ENCODE data around the gene ZBTB40. TPM values are rescaled to one million over a fixed set of nuclear protein-coding genes. Genes with fewer than 3 reads are reported as not detected.

ZBTB40 gene
- total RNA-seq, 6 experiments from 2014 or later: 6.2 to 7.6 (median 7.0) TPM

GRCh38 chr1:22461678-22462527 is 10.3 kb downstream of the ZBTB40 start:
- intact Hi-C loops (cut with DNase I): no loop called here
- no peak for DNase-seq
- Histone ChIP-seq H3K4me1 (peaks cover 0 to 15% (median 5%) of the 10 kb centered on the region in 4 donors), H3K9me3 (no peaks in the 10 kb centered on the region), H3K27me3 (no peaks in the 10 kb centered on the region), H3K36me3 (no peaks in the 10 kb centered on the region), H3K27ac (no peak overlapping the region), H3K4me3 (no peak overlapping the region)
- WGBS (ENCODE audit: insufficient coverage, low coverage, low lambda C conversion rate, missing lambda C conversion rate): 81% methylated on average over 6 of the region's 6 CpGs
- no peak for ATAC-seq
- TF ChIP-seq POLR2A (IDR thresholded peaks at IDR 0.05) (no peak), CTCF (IDR thresholded peaks at IDR 0.05) (no peak)

GRCh38 chr1:22462928-22463327 is 11.3 kb downstream of the ZBTB40 start:
- 88% methylated on average over 4 of the region's 4 CpGs for WGBS (ENCODE audit: insufficient coverage, low coverage, low lambda C conversion rate, missing lambda C conversion rate)
- no peaks in the 10 kb centered on the region for H3K27me3 ChIP-seq
- H3K4me3 ChIP-seq: no peak overlapping the region
- ATAC-seq (no peak), DNase-seq (no peak)
- TF ChIP-seq POLR2A (IDR thresholded peaks at IDR 0.05) (no peak), CTCF (IDR thresholded peaks at IDR 0.05) (no peak)
- no peak overlapping the region for H3K27ac ChIP-seq
- H3K9me3 ChIP-seq: no peaks in the 10 kb centered on the region
- H3K36me3 ChIP-seq: no peaks in the 10 kb centered on the region
- intact Hi-C loops (cut with DNase I): no loop called here
- H3K4me1 ChIP-seq: peaks cover 0 to 10% (median 2%) of the 10 kb centered on the region in 4 donors

GRCh38 chr1:22465015-22465565 is 13.4 kb downstream of the ZBTB40 start:
- H3K9me3 ChIP-seq: no peaks in the 10 kb centered on the region
- intact Hi-C loops (cut with DNase I): no loop called here
- TF ChIP-seq CTCF (IDR thresholded peaks at IDR 0.05): no peak
- TF ChIP-seq POLR2A (IDR thresholded peaks at IDR 0.05): no peak
- DNase-seq (no peak), ATAC-seq (peak in 1 of 4 donors; percentile 10)
- 96% methylated on average over 3 of the region's 9 CpGs for WGBS (ENCODE audit: insufficient coverage, low coverage, low lambda C conversion rate, missing lambda C conversion rate)
- H3K36me3 ChIP-seq: no peaks in the 10 kb centered on the region
- no peaks in the 10 kb centered on the region for H3K27me3 ChIP-seq
- H3K4me1 ChIP-seq: peaks cover 0 to 14% (median 3%) of the 10 kb centered on the region in 4 donors
- H3K27ac ChIP-seq: no peak overlapping the region
- no peak overlapping the region for H3K4me3 ChIP-seq

GRCh38 chr1:22465671-22466070 is 14.0 kb downstream of the ZBTB40 start:
- Histone ChIP-seq H3K27me3 (no peaks in the 10 kb centered on the region), H3K4me3 (no peak overlapping the region), H3K36me3 (no peaks in the 10 kb centered on the region), H3K4me1 (peaks cover 0 to 14% (median 4%) of the 10 kb centered on the region in 4 donors), H3K9me3 (no peaks in the 10 kb centered on the region), H3K27ac (no peak overlapping the region)
- WGBS (ENCODE audit: insufficient coverage, low coverage, low lambda C conversion rate, missing lambda C conversion rate): 86% methylated on average over 1 of the region's 2 CpGs
- ATAC-seq (no peak), DNase-seq (no peak)
- intact Hi-C loops (cut with DNase I): no loop called here
- TF ChIP-seq CTCF (IDR thresholded peaks at IDR 0.05): no peak
